GM19193 (cell line): ENCODE measurements around the gene EXOC3L4.

Experiments used
- POLR2A ChIP-seq: IDR thresholded peaks from 4 replicates; pipeline ENCODE4 v1.6.1; 2011; ENCODE audit not compliant: insufficient read depth, insufficient read length; ENCODE audit errors: extremely low read depth

Gene EXOC3L4

DNA sequence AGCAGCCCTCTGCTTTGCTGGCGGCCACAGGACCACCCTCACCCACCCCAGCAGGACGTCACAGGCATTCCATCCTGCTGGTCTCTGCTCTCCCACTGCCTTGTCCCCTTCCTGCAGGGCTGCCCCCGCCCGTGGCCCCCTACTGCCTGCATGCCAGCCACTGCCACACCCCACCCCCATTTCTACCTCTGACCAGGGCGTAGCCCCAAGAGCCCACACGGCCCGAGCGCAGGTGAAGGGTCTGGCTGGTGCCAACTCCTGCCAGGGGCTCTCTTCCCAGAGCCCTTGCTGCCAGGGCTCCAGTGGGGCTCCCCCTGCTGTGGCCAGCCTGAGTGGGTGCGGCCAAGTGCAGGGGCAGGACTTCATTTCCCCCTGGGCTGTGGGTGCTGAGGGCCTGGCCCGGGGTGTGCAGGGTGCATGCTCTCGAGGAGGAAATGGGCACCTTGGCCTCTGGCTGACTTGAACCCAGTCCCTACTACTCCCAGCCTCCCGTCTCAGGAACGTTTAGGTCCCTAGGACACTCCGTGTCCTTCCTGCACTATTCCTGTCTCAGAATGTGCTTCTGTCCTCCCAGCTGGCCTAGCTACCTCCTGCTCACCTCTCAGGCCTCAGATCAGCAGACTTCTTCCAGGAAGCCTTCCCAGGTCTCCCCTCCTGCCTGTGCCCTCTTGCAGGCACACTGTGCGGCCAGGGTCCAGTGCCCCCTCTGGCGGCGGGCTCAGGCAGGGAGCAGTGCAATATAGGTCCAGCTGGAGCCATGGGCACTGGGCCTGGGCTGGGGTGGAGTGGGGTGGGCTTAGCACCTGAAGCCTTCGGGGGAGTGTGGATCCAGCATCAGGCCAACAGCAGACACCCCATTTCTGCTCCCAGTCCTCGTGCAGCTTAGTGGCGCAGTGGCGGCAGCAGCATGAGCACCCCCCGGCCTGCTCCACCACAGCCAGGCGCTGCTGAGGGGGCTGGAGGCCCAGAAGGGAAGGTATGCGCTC, 9.1 kb upstream of the EXOC3L4 start:
- TF ChIP-seq POLR2A = no peak

DNA sequence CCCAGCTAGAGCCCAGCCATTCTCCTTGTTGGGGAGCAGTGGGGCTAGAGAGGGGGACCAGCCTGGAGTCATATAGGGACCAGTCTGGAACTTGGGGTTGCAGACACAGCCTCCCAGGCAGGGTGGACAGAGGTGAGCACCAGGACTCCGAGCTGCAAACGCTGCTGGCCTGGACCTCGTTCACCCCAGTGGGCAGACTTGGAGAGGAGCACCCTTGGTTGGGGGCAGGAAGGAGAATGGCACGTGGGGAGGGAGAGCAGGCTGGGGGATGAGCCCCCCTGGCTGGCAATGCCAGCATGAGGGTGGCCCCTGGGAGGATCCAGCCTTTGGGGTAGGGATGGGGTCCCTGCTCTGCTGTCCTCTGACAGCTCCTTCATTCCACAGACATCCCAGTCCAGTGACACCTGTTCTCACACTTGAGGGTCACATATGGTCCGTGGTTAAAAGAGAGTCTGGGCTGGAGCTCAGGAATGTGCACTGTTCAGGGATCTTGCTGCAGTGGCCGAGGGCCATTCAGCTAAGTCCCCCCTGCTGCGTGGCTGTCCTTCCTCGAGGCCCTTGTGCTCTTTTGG, 7.7 kb upstream of the EXOC3L4 start:
- TF ChIP-seq POLR2A = no peak

GRCh38 chr14:103087343-103087835, 7.1 kb upstream of the EXOC3L4 start:
- TF ChIP-seq POLR2A = no peak

DNA sequence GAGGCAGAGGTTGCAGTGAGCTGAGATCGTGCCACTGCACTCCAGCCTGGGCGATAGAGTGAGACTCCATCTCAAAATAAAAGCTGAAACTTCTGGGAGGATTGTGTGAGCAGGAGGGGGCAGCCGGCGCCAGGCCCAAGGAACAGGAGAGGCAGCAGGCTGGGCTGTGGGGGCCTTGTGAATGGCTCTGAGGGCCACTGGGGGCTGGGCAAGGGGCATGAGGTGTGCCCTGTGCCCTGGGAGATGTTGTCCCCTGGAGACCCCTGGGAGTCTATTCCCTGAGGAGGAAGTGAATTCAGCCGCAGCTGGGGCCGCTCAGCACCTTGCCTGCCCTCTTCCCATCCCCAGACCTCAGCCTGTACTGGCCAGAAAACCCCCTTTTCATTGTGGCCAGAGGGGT, 5.6 kb upstream of the EXOC3L4 start:
- TF ChIP-seq POLR2A = no peak

DNA sequence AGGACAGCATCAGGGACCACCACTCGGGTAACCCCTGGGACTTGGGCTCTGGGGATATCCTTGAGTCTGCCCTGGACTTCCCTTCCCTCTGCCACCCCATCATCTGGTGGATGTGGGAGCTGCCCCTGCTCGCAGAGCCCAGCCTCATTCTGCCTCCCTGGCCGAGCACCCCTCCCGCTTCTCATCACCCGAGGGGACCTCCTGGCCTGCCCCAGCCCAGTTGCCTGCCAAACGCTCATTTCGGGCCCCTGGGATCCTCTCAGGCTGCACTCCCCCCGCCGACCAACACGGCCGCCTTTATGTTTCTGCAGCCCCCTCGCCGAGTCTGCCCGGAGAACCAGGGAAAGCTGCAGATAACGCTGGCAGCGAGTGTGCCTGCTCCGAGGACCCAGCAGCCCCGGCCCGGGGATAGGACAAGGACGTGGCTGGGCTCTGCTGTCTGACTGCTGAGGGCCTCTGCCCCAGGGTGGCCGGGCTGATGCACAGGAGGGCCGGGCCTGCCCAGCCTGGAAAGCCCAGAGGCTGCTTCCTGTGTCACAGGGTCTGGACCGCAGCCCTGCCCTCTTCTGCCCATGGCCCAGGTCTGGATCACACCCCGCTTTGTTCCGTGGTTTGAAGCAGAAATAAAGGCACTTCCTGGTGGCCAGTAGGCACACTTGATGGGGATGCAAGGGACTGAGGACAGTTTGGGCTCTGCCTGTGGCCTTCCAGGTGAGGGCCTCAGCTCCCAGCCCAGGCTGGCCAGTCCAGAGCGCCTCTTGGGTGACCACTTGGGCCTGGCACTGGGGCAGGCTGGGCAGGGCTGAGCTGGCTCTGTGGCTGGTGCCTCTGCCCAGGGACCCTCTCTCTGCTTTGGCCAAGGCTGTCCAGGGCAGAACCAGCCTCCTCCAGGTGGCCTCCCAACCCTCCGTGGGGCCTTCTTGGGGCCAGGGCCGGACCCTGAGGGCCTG, 4.9 kb upstream of the EXOC3L4 start:
- no peak for TF ChIP-seq POLR2A

- no peak for TF ChIP-seq POLR2A
Measured at GRCh38 chr14:103090481-103091020, 4.0 kb upstream of the EXOC3L4 start.

- no peak for TF ChIP-seq POLR2A
Measured at GRCh38 chr14:103091041-103091882, 3.3 kb upstream of the EXOC3L4 start.

GRCh38 chr14:103091883-103092222, 2.7 kb upstream of the EXOC3L4 start:
- TF ChIP-seq POLR2A = no peak

DNA sequence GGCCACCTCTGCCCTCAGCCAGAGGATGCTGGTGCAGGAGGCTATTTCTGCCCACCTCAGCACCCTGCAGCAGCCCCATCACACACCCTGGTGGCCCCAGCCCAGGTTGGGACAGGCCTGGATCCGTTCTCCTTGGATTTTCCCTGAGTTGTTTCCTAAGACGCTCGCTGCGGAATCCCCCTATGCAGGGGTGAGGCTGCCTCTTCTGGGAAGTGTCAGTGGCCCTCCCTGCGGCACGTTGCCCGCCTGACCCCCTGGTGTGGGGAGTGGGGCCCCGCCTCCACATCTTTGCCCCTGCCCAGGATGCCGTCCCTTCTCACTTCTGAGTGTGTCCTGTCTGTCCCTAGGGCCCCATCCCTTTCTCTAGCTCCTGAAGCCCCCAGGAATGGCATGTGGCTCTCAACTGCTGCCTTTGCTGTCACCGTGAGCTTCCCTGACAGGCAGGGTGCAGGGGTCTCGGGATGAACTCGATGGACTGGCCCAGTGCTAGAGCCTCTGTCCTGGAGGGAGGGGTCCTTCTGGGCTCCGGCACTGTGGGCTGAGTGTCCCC, 594 bp upstream of the EXOC3L4 start:
- no peak for TF ChIP-seq POLR2A

- TF ChIP-seq POLR2A = no peak
Measured at GRCh38 chr14:103095210-103095778, 769 bp downstream of the EXOC3L4 start.

GRCh38 chr14:103096387-103096786, 1.9 kb downstream of the EXOC3L4 start:
- no peak for TF ChIP-seq POLR2A

GRCh38 chr14:103097244-103097993, 2.9 kb downstream of the EXOC3L4 start:
- no peak for TF ChIP-seq POLR2A

GRCh38 chr14:103097994-103098957, 3.8 kb downstream of the EXOC3L4 start:
- TF ChIP-seq POLR2A = no peak
